HTERT RPE-1 (cell line): ENCODE data around the gene SHISA9.
"Not testable (repeated sequence)": the region's sequence is repeated elsewhere in the genome, so short reads cannot be mapped to it uniquely, and the experiment has no call there.

ENCODE experiments used
- in situ Hi-C: fragments of 300-500 bp; cut with MboI; formaldehyde crosslinking; loops from 4 replicates; pipeline ENCODE4 v1.14.3; 2020; ENCODE audit warnings: low sequenced_read_pairs

Gene SHISA9

DNA sequence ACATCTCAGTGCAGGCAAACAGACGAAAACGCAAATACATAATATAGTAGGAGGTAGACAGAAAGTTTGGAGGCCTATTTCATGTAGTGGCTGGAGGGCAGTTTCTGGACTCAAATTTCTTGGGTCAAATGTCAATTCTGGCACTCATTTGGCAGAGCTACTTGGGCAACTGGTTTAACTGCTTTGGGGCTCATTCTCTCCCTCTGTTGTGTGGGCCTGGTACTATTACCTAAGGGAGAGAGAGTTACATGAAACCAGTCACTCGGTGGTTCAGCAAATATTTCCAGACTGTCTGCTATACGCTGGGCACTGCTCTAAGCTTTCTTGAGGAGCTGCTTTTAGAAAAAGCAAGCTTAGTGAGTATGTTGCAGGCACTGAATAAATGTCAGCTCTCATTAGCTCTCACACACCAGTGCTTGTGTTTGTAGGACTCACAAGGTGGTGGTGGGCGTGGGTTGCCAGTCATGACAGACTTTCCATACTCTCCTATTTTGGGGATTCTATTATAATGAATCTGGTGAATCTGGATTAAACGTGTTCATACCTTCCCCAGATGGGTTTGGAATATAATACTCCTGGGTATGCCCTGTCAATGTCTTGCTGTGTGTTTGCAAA is 1.8 kb upstream of the SHISA9 start:
- in situ Hi-C loops, result no loop called here

DNA sequence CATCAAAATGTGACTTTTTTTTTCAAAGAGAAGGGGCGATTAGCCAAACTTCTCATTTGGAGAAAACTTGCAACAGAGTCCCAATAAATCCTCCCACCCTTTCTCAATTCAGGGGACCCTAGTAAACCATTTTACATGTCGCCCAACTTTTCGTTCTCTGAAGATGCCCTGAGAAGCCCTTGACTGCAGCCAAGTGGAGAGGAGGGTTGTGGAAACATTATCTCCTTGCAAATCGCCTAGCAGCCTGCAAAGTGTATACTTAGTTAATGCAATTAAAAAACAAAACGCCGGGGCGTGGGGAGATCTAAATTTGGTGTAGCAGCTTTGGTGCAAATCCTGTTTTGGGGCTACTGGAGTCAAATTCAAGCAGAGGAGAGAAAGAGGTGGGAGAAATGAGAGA is 1.2 kb upstream of the SHISA9 start:
- in situ Hi-C loops, result no loop called here

DNA sequence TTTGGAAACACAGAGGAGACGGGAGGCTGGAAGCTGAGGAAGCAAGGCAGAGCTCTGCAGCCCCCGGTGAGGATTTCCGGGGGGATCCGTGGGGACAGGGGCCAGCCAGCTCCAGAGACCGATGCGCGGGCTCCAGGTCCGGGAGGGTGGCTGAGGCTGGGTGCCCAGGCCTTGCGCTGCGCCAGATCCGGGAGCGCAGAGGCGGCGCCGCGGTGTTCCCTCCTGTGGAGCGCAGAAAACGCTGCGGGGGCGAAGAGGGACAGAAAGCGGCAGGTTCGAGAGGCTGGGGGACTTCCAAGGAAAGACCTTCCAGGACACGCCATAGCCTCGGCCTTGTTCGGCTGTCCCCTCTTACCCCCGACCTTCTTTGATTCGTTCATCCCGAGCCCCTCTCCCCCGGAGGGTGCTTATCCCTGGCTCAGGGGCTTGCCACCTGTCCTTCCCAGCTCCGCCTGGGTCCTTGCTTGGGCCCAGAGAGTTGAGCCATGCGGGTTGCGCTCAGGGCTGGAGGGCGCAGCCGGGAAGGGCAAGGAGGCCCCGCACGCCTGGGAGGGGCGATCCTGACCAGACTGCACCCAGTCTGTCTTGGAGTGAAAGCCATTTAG is 697 bp upstream of the SHISA9 start:
- in situ Hi-C loops, result no loop called here

DNA sequence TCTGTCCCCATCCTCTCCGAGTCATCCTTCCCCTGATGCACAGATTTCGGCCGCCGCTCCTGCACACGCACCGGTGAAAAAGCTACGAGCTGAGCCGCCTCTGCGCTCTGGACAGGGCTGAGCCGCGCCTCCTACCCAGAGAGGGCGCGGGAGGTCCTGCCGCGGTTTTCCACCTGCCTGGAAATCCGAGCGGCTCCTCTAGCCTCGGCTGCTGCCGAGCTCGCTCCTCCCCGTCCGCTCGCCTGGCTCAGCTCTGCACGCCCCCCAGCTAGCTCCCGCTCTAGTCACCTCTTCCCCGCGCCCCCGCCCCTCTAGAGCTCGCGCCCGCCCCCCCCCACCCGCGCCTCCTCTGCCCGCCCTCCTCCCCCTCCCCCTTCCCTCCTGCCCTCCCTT is 198 bp upstream of the SHISA9 start:
- in situ Hi-C loops, result no loop called here

DNA sequence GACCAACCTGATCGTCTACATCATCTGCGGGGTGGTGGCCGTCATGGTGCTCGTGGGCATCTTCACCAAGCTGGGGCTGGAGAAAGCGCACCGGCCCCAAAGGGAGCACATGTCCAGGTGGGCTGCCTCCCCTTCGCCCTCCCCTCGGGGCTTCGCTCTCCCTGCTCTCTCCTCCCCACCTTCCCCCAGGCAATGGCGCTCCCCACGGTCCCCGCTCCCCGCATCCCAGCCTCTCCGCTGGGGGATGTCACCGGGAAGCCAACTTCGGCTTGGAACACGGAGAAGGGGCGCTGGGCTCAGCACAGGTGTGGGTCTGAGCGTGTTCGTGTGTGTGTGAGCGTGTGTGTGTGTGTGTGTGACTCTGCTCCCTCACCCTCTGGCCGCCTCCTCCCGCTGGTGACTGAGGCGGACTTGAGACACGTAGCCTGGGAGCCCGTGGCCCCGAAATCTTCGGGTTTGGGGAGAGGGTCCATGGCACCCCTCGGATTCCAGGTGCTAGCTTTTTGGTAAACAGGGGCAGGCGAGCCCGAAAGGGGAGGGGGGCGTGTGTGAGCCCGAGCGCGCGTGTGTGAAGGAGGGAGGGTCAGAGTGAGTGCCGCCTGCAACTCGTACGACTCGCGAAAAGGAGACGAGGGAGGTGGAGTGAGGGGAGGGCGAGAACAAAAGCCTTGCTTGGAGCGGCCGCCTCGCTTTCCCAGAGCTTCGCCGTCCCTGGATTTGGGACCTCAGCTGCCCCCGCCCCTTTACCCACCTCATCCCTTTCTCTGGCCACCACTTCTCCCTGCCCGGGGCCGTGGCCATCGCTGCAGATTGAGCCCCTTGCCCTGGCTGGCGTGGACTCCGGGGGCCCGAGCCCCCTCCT is 1.3 kb downstream of the SHISA9 start:
- in situ Hi-C loops, result no loop called here

DNA sequence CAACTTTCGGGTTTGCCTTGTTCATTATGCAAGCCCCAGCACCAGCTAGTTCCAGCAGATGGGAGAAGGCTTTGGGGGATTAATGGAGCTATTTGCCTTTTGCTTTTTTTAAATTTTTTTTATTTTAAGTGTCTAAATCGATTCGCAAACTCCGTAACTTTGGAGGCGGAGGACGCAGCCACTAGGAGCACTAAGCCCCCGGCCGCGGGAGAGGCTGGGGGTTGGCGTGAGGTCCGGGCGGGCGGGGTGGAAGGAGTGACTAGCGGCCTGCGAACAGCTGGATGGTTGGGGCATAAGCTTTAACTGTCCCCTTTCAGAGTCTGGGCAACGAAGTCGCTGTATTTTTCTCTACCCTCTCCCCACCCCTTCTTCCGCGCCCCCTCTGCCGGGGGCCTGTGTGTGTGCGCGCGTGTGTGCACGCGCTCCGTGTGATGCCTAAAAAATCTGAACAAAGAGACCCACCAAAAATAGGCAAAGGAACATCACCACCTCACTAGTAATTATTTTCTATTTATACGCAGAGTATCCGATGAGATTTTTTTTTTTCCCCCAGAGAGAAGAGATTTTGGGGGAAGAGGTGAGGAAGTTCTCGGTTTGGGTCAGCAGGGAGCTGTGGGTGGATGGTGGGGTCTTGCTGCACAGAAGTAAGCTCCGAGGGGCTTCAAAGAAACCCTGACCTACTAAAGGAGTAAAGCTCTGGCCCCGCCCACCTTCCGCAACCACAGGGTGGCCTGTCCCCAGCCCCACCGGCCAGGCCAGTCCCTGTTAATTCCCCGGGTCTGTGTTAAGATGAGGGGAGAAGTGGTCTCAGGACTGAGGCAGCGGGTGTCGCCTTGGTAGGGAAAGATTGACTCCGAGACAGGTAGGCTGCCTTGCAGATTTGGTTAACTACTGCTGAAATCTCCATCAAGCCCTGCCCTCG is 2.3 kb downstream of the SHISA9 start:
- in situ Hi-C loops, result no loop called here

DNA sequence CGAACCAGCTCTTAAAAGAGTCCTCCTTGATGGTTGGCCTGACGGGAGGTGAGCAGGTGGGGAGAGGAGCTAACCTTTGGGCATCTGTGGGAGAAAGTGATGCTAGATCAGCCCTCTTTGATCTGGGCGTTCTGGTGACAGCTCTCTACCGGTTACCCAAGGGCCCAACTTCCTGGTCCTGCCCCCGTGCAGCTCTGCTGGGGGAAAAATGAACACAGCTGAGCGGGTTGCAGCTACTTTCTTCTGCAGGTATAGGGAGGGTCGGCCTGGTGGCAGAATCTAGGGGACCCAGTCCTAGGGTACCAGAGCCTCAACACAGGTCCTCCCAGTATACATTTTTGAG is 2.9 kb downstream of the SHISA9 start:
- in situ Hi-C loops, result no loop called here

DNA sequence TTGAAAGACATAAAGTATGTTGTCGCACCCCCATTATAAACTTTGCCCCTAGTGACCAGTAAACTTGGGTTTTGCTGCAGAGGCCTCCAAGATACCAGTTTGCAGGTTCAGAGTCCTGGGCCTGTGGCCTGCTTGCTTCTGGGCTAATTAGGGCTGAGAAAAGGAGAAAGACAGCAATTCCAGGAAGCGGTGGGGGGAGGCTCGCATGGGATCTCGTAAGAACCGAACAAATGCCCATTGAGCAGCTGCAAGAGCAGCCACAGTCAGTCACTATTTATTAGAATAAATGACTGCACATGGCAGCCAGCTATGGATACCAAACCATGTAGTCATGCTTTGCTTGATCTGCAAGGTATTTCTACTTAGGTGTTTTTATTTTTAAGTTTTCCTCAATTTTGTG is 4.9 kb downstream of the SHISA9 start:
- in situ Hi-C loops, result no loop called here

DNA sequence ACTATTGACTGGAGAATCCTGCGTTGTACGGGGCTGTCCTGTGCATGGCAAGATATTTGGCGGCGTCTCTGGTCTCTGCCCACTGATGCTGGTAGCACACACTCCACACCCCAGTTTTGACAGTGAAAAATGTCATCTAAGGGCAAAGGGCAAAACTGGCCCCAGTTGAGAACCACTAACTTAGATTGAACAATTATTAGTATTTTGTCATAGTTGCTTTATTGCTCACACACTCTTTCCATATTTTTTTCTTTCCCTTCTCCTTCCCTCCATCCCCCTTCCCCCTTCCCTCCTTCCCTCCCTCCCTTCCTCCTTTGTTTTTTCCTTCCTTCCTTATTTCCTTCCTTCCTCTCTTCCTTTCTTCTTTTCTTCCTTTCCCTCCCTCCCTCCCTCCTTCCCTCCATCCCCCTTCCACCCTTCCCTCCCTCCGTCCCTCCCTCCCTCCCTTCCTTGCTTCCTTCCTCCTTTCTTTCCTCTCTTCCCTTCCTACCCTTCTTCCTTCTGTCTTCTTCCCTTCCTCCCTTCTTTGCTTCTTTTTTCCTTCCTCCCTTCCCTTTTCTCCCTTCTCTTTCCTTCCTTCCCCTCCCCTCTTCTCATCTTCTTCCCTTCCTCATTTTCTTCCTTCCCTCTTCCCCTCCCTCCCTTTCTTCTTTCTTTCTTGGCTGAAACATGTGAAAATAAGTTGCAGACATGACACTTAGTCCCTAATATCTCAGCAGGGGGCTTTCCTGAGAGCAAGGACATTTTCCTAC is 5.5 kb downstream of the SHISA9 start:
- in situ Hi-C loops, result no loop called here

DNA sequence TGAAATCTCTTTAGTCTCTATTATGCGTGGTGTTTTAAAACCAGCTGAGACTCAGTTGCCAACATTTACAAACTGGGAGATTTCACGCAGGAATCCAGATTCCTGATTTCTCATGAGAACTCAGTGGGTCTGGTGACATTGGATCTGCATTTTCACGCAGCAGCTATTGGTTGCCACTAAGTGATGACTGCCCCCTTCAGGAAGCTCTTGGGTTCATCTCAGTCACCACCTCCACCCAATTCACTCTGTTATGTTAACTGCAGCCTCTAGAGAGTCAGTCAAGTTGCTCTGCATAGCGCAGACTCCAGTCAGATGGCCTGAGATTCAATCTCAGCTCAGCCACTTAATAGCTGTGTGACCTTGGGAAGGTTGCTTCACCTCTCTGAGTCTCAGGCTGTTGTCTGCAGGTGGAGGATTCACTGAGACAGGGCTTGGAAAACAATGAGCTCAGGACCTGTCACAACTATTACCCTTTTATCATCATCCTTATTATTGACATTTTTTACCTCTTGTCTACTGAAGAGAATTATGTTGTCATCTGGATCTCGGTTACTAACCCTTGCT is 6.4 kb downstream of the SHISA9 start:
- in situ Hi-C loops, result no loop called here

DNA sequence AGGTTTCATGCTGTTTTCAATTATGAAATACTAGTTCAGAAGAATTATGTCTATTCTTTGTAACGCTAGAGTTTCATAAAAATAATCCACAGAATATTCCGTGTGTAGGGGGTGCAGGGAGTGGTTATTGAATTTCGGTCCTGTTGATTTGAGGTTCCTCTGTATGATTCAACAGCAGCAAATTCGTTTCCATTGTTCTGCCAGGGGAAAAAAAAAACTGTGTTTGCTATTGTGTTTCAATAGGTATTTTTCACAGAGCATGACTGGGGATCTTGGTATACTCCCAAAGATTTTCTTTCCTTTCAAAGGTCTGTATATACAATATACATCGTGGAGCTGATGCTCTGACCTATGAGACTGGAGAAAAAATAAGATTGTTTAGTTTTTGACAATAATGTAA is 15.8 kb downstream of the SHISA9 start:
- in situ Hi-C loops, result no loop called here

DNA sequence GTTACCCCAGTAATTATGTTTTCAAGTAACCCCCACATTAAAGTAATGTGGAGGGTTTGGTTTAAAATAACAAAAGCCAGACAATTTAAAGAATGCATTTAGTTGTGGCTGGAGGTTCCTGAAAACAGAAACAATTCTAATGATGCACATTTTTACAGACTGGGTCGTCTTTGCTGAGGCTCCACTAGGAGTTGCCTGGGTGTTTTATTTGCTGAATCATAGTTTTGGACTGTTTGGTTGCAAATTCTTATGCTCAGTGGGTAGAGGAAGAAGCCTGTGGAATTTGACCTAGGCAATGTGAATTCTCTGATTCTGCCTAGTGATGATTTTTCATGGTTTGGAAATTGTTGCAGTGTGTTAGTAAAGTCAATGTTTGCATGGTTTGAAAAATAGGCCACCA is 16.3 kb downstream of the SHISA9 start:
- in situ Hi-C loops, result no loop called here

DNA sequence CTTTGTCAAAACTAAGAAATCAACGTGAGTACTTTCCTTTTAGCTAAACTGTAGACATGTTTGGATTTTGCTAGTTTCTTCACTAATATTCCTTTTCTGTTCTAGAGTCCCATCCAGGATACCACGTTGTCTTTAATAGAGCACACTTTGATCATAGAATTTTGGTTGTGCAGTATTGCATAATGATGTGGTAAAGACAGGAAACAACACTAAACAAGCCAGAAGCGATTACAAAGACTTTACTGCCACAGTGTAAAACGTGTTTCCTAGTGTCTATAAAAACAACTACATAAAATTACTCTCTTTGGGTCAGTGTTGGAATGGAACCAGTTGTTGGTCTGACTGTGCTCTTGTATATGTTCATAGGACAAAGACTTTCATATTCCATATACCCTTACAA is 19.3 kb downstream of the SHISA9 start:
- in situ Hi-C loops, result no loop called here

DNA sequence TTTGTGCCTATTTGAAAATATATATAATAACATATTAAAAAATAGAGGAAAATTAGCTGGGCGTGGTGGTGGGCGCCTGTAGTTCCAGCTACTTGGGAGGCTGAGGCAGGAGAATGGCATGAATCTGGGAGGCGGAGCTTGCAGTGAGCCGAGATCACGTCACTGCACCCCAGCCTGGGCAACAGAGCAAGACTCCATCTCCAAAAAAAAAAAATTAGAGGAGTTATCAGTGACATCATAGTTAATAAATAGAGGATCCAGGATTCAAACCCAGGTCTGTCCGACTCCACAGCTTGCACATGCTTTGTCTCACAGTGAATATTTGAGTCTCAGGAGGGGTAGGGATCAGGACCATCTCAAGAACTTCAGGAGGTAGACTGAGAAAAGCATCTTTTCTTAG is 22.2 kb downstream of the SHISA9 start:
- in situ Hi-C loops, result not testable (repeated sequence)

DNA sequence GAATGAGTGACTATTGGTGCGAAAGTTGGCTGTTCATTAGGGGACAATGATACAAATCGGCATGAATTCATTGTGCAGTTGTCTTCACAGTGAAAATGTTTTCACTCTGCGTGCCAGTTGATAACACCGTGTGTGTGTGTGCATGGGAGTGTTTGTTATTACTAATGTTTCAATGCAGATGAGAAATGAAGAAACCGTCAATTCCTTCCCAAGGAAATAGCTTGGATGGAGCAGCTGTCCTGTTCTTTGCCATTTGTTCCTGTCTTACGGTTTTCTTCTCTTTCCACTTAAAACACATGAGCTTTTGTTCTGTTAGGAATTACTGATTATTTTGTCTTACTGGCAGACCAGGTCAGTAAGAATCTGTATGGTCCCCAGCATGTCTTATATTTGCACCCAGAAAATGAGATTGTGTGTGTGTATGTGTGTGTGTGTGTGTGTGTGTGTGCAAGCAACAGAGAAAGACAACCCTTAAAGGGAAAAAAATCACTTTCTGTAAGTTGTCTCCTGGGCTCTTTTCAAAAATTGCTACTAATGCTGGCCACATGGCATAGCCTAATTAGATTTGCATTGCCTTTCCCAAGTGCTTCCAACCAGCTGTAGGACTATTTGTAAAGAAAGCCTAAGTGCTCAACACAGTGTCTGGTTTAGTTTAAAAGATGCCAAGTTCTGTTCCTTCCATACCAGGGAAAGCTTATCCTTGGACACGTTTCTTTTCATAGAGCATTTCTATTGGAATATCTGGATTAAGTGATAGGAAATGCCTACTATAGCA is 23.8 kb downstream of the SHISA9 start:
- in situ Hi-C loops, result no loop called here

DNA sequence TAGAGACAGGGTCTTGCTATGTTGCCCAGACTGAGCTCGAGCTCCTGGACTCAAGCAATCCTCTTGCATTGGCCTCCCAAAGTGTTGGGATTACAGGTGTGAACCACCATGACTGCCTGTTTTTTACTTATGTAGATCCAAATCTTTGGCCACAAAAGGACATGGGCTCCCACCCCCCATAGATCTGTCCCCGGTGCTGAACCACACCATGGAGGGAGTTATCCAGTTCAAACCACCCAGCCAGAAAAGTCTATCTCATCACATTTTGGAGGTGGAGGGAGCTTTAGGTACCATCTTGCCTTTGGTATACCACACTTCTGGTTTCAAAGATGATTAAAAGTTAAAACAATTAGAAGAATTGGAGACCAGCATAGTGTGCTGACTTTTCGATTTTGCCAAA is 26.2 kb downstream of the SHISA9 start:
- in situ Hi-C loops, result no loop called here

DNA sequence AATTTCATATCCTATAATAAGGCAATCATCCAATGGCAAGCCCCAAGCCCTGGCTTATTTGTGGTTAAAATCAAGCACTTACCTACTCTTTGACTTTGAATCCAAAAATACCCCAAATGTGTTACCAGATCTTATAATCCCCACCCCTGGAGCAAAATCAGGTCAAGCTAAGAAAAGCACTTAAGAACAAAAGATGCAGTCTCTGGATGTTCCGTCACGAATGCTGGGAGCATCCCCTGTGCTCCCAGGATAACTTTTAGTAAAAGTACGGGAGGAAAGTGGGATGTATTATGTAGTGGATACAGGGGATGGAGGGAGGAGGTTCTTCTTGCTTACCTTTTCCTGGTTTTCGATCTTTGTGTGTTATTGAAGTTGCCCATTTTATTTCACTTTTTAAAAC is 29.5 kb downstream of the SHISA9 start:
- in situ Hi-C loops, result no loop called here

DNA sequence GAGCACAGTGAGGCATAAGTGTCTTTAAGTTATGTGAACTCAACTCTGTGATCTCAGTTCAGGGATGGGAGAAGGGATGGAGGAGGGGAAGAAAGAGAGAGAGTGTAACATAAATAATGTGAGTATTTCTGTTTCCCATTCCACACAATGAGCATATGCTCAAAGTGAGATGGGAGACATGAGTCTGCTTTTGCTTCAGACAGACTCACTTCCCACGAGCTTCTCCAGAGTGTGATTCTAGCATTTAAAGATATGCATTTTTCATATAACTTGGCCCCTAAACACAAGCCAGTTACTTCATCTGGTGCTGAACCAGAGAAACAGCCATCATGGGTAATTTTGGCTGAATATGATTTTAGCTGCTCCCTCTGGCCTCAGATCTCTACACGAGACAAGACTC is 35.0 kb downstream of the SHISA9 start:
- in situ Hi-C loops, result no loop called here

DNA sequence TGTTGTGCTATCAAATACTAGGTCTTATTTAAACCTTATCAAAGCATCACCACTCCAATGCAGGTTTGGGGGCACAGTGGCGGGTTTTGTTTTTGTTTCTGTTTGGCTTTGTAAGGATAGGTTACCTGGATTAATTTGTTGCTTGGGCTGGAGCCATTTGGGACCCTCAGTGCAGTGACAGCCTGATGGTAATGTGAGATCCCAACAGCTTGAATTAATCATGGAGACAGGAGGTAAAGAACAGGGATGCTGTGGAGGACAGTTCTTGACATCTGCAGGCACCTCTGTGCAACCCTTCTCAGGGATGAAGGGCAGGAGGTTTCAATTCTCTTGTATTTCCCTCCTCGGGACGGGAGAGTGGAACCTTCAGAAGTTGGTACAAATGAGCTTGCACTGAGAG is 40.5 kb downstream of the SHISA9 start:
- in situ Hi-C loops, result no loop called here

DNA sequence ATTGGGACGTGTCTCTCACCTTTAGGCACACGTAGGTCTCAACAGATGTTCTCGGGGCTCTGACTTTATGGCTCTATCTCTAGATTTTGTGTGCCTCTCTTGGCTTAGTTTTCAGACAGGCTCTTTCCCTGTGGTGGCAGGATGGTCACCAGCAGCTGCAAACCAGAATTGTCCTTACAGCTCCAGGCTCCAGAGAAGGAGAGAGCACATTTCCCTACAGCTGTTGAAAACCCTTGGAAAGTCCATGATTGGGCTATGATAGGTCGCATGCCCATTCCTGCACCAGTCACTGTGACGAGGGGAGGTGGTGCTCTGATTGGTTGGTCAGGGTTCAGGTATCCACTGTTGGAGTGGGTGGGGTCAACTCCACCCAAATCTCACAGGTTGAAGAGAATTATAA is 41.5 kb downstream of the SHISA9 start:
- in situ Hi-C loops, result no loop called here
